ENCODE results near the gene UBE2V1.
"Not testable (repeated sequence)": the region's sequence is repeated elsewhere in the genome, so short reads cannot be mapped to it uniquely, and the experiment has no call there.

Gene UBE2V1

DNA sequence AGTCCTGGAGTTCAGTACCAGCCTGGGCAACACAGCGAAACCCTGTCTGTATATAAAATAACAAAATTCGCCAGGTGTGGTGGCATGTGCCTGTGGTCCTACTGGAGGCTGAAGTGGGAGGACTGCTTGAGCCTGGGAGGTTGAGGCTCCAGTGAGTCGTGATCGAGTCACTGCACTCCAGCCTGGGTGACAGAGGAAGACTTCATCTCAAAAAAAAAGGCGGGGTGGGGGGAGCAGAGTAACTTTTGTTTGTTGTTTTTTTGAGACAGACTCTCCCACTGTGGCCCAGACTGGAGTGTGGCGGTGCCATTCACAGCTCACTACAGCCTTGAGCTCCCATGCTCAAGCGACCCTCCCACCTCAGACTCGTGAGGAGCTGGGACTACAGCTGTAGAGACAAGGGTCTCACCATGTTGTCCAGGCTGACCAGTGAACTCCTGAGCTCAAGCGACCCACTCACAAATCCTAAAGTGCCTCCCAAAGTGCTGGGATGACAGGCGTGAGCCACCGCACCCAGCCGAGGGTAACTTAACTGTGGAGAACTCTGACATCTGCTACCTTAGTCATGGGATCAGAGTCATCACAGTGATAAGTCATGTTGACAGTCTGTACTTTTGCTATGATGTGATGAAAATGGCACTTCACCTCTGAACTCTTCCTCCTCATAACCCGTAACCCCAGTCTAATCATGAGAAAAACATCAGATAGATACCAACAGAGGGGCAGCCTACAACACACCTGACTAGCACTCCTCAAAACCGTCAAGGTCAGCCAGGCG lies 24.1 kb upstream of the UBE2V1 start:
- no peak for DNase-seq

GRCh38 chr20:50135157-50135556 lies 22.2 kb upstream of the UBE2V1 start:
- DNase-seq = not testable (repeated sequence)

DNA sequence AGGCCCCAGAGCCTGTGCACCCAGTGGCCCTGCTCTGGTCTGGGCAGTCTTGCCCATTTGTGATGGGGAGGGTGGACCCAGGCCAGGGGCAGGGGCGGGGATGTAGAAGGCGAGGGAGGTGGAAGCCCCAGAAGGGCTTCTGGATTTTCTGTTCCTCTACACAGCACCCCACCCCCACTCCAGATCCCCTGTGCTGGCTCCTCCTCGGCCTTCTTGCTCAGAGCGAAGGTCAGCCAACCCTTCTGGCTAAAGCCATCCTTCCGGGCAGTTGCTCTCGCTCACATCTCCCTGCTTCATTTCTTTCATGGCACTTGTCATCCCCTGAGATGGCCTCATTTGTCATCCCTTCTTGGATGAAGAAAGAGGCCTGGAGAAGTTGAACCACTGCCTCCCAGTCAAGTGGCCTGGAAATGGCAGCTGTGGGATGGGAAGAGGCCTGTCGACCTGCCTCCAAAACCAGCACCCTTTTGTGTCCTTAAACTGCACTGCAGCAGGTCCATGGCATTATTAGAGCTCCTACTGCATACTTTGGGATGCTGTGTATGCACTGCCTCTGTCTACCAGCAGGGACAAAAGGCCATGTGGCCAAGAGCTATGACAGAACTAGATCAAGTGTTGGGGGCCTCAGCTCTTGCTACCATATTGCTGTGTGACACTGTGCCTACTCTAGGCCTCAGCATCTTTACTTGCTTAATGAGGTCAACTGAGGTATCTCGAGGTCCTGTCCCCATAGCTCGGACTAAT lies 20.7 kb upstream of the UBE2V1 start:
- DNase-seq = no peak

- no peak for DNase-seq
These were observed 20.1 kb upstream of the UBE2V1 start for GRCh38 chr20:50133041-50133440.

DNA sequence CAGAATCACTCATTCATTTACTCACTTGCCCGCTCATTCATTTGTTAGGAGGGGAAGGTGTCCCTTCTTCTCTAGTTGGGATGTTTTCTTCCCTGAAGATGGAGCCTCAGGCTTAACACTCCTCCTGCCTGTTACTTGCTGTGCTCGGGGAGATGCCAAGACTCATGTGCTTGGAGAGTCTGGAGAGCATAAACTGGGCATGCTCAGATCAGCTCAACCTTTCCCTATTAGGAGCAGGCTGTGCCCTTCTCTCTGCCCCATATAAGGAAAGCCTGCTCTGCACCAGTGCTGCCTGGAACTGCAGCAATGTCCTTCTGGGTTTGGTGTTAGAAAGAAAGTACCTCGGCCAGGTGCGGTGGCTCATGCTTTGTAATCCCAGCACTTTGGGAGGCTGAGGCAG lies 18.0 kb upstream of the UBE2V1 start:
- DNase-seq = no peak

GRCh38 chr20:50130356-50130723 lies 17.4 kb upstream of the UBE2V1 start:
- no peak for DNase-seq

DNA sequence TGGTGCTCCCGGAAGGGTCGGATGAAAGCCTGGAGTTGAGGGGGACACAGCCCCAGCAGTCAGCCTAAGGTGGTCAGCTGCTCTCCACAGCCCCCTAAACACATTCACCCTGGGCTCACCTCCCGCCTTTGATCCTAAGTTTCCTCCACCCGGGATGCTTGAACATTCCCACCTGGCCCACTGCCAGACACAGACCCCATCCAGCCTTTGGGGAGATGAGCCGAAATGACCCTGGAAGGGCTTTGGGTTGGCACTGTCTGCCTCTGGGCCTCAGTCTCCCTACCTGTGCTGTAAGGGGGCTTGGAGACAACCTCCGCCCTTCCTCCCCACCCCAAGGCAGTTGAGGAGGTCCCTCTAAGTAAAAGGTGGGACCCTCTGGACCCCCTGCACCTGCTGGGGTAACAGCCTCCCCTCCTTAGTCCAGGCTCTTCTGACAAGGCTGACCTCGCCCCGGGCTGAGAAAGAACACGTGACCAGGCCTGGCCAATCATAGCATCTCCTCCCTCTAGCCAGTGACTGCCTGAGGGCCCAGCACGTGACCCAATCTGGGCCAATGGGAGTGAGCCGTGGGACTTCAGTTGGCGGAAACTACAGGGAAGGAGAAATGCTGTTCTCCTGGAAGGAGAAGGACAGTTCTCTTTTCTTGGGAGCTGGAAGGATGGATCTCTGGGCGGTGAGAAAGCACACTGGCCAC lies 16.9 kb upstream of the UBE2V1 start:
- DNase-seq = no peak

- DNase-seq = no peak
These were observed 15.6 kb upstream of the UBE2V1 start for GRCh38 chr20:50128520-50128905.

DNA sequence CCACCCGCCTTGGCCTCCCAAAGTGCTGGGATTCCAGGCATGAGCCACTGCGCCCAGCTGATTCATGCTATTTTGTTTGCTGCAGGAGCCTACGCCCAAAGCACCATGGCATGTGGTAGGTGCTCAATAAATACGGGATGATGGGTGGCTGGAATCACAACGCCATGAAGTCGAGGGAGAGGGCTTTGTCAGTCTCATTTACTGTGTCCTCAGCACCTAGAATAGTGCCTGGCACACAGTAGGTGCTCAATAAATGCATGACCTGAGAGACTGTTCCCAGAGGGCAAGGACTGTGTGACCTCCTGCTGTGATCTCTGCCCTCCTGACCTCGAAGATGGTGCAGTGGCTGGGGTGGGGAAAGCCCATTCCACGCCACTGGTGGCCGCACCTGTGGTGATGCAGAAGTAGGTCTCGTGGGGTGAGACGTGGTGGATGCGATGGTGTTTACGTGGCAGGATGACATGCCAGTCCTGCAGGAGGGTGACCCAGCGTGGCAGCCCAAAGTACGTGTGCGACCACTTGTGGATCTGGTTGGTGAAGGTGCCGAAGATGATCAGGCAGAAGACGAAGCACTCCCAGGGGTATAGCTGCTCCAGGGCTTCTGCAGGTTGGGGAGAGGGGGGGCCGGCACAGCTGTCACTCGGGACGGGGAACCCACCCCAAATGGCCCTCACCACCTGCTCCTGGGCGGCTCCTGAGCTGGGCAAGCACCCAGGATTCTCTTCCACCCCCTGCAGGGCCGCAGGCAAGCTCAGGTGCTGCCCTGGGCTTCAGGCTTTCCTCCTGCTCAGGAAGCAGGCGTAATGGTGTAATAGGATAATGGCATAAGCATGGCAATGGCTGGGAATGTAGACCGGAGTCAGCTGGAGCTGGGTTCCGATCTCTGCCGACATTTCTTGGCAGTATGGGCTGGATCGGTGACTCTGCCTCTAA lies 14.9 kb upstream of the UBE2V1 start:
- no peak for DNase-seq

- no peak for DNase-seq
These were observed 13.7 kb upstream of the UBE2V1 start for GRCh38 chr20:50126662-50127061.

DNA sequence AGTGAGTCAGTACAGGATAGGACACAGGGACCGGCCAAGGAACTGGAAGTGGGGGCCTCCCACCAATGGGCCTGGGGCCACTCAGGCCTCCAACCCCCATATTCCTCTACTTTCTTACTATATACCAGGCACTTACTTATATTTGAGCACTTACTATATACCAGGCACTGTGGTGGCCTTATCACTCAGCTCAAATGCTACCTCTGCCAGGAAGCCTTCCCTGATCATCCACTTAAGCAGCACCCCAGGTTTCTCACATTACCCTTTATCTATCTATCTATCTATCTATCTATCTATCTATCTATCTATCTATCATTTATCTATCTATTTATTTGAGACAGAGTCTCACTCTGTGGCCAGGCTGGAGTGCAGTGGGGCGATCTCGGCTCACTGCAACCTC lies 12.3 kb upstream of the UBE2V1 start:
- no peak for DNase-seq

- DNase-seq = no peak
These were observed 11.5 kb upstream of the UBE2V1 start for GRCh38 chr20:50124496-50124895.

DNA sequence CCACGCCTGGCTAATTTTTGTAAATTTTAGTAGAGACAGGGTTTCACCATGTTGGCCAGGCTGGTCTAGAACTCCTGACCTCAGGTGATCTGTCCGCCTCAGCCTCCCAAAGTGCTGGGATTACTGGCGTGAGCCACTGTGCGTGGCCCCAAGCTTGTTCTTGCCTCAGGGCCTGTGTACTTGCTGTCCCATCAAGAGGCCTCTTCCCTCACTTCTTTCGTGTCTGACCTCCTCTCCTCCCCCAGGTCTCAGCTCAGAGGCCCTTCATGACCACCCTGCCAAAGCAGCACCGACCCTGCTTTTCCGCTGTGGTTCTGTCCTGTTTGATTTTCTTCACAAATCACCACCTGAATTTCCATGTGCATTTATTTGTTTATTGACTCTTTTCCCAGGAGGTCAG lies 10.5 kb upstream of the UBE2V1 start:
- no peak for DNase-seq

- no peak for DNase-seq
These were observed 9.8 kb upstream of the UBE2V1 start for GRCh38 chr20:50122763-50123162.

DNA sequence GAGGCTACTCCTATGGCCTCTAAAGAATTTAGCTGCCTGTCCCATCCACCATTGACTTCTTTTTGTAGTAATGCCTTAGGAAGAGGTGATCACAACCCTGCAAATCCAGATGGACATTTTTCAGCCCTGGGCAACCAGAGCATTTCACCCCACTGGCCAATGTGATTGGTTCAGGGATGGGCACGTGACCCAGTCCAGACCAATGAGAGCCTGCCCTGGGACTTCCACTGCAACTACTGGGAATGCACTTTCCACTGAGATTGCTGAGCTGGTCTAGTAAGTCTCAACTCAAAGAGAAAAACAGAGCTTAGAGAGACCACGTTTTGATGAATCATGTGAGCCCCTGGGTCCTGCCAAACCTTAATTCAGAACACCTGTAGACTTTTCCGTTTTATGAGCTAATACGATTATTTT lies 8.9 kb upstream of the UBE2V1 start:
- DNase-seq = no peak

DNA sequence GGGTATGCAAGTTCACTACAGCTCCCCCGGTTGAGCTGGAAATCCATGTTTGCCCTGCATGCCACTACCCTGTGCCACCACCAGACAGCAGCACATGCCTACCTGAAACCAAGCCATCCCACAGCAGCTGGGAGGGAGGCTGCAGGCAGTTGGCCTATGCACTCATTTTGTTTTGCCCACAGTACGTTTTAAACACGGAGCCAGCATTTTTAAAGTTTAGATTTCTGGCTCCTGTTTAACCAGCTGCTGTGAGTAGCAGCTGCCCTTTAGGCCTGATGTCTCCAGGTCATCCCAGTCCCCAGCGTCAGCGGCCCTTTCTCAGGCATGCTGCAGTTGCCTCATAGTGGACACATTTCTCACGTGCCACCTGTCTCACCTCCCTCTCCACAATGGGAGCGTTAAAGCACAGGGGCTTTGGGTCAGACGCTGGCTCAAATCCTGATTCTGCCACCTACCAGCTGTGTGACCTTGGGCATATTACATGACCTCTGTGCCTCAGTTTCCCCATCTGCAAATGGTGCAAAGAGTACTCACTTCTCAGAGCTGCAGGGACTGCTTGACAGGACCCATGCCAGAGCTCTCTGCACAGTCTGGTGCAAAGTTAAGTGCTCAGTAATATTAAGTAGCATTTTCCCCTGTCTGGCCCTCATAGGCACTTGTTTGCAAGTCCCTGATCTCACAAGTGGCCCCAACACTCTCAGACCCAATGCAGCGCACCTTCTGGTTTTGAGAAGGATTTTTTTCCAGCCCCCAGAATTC lies 8.2 kb upstream of the UBE2V1 start:
- DNase-seq = no peak

DNA sequence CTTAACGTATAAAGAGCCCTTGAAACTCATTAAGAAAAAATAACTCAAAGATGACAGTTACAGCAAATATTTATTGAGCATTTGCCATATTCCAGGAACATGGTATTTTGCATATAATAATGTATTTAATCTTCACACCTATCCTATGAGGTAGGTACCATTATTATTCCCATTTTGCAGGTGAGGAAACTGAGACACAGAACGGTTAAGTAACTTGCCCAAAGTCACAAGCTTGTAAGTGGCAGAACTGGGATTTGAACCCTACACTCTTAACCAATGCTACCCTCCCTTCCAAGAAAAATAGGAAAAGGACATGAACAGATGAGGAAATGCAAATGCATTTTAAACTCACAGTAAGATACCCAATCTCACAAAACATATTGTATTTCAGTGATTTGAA lies 5.3 kb upstream of the UBE2V1 start:
- DNase-seq = no peak

DNA sequence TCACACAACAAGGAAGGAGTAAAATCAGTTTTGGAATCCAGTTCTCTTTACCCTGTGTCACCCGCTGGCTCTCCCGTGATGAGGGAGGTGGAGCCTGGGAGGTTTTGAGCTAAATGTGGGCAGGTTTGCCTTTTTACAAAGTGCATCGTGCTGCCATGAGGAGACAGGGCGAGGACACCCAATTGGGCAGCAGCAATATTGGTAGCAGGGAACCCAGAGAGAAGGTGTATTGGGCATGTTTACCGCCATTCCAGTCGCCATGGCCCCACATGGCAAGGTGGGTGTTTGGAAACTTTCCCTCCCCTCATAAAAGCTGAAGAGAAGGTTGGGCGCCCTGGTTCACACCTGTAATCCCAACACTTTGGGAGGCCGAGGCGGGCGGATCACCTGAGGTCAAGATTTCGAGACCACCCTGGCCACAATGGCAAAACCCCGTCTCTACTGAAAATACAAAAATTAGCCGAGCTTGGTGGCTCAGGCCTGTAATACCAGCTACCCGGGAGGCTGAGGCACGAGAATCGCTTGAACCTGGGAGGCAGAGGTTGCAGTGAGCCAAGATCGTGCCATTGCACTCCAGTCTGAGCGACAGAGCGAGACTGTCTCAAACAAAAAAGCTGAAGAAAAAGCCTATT lies 3.5 kb upstream of the UBE2V1 start:
- no peak for DNase-seq

- peak; percentile 40 for DNase-seq
These were observed 2.8 kb upstream of the UBE2V1 start for GRCh38 chr20:50115591-50116367.

DNA sequence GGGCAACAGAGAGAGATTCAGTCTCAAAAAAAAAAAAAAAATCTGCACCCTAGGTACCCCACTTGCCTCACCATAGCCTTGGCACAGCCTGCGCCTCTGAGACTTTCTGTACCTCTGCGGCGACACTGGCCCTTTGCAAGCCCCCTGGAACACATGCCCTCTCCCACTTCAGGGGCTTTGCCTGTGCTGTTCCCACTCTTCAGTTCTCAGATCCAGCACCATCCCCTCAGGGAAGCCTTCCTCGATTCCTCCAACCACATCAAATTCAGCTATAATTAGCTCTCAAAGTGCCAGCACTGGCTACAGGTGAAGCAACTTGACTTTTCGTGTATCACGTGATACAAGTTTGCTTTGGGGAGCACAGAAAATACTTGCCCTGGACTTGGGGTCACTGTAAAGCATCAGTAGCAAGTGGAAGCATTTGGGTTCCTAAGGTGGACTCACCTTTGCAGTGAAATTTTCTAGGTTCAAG lies 2.1 kb upstream of the UBE2V1 start:
- DNase-seq = no peak

All from cortex of kidney (tissue), 1 donor.